Neural progenitor cell (in vitro differentiated cells): ENCODE data around the gene SLC6A11. TPM values are rescaled to one million over a fixed set of nuclear protein-coding genes. Genes with fewer than 3 reads are reported as not detected.
A peak's percentile ranks its signal among the peaks of the same experiment; 100 is the strongest.

Experiments used
- DNase-seq: peaks from one replicate; pipeline ENCODE4 v3.0.0-alpha.2; 2016; ENCODE audit warnings: low spot score
- H2AFZ ChIP-seq: fragments of 200-600 bp; sonication (generic); replicated peaks from 2 replicates; pipeline ENCODE4 v1.6.1; 2016; ENCODE audit warnings: antibody characterized with exemption
- H3F3A ChIP-seq: fragments of 200-600 bp; sonication (generic); 2 replicates; pipeline ENCODE4 v1.6.1; 2016; ENCODE audit warnings: antibody characterized with exemption, low read depth
- H3K27ac ChIP-seq: fragments of 200-600 bp; sonication (generic); 2 replicates; pipeline ENCODE4 v1.5.1; 2016; ENCODE audit warnings: mild to moderate bottlenecking
- H3K27me3 ChIP-seq: fragments of 200-600 bp; sonication (generic); 2 replicates; pipeline ENCODE4 v1.6.1; 2016; ENCODE audit warnings: mild to moderate bottlenecking, moderate library complexity
- H3K36me3 ChIP-seq: fragments of 200-600 bp; sonication (generic); 2 replicates; pipeline ENCODE4 v1.5.1; 2016
- H3K4me1 ChIP-seq: fragments of 200-600 bp; sonication (generic); 2 replicates; pipeline ENCODE4 v1.6.1; 2016; ENCODE audit warnings: mixed run types
- H3K4me2 ChIP-seq: fragments of 200-600 bp; sonication (generic); 2 replicates; pipeline ENCODE4 v1.6.1; 2016
- H3K4me3 ChIP-seq: fragments of 200-600 bp; sonication (generic); 2 replicates; pipeline ENCODE4 v1.5.1; 2016
- H3K79me2 ChIP-seq: fragments of 200-600 bp; sonication (generic); 2 replicates; pipeline ENCODE4 v1.6.1; 2016; ENCODE audit warnings: low read depth
- H3K9ac ChIP-seq: fragments of 200-600 bp; sonication (generic); 2 replicates; pipeline ENCODE4 v1.6.1; 2016
- H3K9me3 ChIP-seq: fragments of 200-600 bp; sonication (generic); 2 replicates; pipeline ENCODE4 v1.5.1; 2016; ENCODE audit warnings: low read depth
- H4K20me1 ChIP-seq: fragments of 200-600 bp; sonication (generic); 2 replicates; pipeline ENCODE4 v1.6.1; 2016; ENCODE audit warnings: low read depth
- H3K27ac Mint-ChIP-seq: 3 replicates; pipeline ENCODE4 v1.8.0; 2021; ENCODE audit warnings: mixed read lengths
- H3K27me3 Mint-ChIP-seq: 2 replicates; pipeline ENCODE4 v1.8.0; 2022; ENCODE audit warnings: low read depth, mild to moderate bottlenecking, inconsistent platforms, moderate library complexity, mixed read lengths; ENCODE audit not compliant: insufficient read depth
- H3K36me3 Mint-ChIP-seq: 3 replicates; pipeline ENCODE4 v1.8.0; 2021; ENCODE audit warnings: mixed read lengths
- H3K4me1 Mint-ChIP-seq: 3 replicates; pipeline ENCODE4 v1.8.0; 2021; ENCODE audit warnings: mixed read lengths
- H3K4me3 Mint-ChIP-seq: 3 replicates; pipeline ENCODE4 v1.8.0; 2021; ENCODE audit warnings: mild to moderate bottlenecking, moderate library complexity, mixed read lengths
- H3K9me3 Mint-ChIP-seq: 3 replicates; pipeline ENCODE4 v1.8.0; 2020; ENCODE audit warnings: mixed read lengths
- EZH2 ChIP-seq: fragments of 200-600 bp; sonication (generic); IDR thresholded peaks from 2 replicates; pipeline ENCODE4 v1.6.1; 2017; ENCODE audit warnings: antibody characterized with exemption, mild to moderate bottlenecking, moderate library complexity
- EZH2phosphoT487 ChIP-seq: fragments of 200-600 bp; sonication (generic); IDR thresholded peaks from 2 replicates; pipeline ENCODE4 v1.6.1; 2017; ENCODE audit warnings: antibody characterized with exemption
- total RNA-seq: library from RNA; depleted of rRNA; stranded (reverse); fragments of >200 nt; gene quantifications from 2 replicates; pipeline ENCODE4 v1.2.3, GENCODE V29; 2015; ENCODE audit warnings: low replicate concordance
- TF ChIP-seq, protein P1 (sequence below): fragments of 200-600 bp; sonication (generic); IDR thresholded peaks from 2 replicates; pipeline ENCODE4 v1.5.1; 2017; ENCODE audit warnings: antibody characterized with exemption, mild to moderate bottlenecking

The SLC6A11 gene
- total RNA-seq, 1 donor from 2014 or later = 0.86 TPM

DNA sequence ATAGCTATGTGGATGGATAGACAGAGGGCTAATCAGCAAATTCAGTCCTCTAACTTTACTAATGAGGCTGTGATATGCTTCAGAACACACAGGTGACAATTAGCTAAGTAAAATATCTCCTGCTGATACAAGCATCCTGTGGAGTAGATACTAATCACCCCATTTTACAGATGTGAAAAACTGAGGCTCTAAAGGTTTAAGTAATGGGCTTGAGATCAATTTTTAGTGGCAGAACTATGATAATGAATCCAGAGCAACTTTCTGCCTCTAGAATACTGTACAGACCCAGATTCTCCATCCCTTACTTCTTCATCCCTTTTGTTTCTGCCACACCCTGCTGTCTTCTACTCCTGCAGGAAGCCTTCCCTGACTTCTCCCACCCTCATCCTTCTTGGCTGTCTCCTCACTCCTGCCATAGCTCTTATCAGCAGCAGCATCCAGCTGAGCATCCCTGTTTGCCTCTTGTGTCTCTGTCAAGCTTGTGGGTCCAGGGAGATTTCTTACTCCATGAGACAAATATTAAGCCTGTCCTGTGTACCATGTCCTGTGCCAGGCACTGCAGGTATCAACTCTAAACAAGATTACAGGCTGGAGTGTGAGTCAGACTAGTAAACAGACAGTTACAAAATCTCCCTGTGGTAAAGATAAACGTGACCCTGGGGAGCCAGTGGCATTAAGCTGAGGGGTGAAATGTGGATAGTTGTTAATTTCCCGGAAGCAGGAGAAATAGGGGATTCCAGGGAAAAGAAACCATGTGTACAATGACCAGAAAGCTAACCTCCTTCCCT is 39.2 kb downstream of the SLC6A11 start:
- no peak overlapping the region for H2AFZ ChIP-seq
- no peaks in the 10 kb centered on the region for H3K9me3 Mint-ChIP-seq
- H3K9ac ChIP-seq = no peak overlapping the region
- TF ChIP-seq EZH2phosphoT487 = no peak
- TF ChIP-seq, protein P1, sequence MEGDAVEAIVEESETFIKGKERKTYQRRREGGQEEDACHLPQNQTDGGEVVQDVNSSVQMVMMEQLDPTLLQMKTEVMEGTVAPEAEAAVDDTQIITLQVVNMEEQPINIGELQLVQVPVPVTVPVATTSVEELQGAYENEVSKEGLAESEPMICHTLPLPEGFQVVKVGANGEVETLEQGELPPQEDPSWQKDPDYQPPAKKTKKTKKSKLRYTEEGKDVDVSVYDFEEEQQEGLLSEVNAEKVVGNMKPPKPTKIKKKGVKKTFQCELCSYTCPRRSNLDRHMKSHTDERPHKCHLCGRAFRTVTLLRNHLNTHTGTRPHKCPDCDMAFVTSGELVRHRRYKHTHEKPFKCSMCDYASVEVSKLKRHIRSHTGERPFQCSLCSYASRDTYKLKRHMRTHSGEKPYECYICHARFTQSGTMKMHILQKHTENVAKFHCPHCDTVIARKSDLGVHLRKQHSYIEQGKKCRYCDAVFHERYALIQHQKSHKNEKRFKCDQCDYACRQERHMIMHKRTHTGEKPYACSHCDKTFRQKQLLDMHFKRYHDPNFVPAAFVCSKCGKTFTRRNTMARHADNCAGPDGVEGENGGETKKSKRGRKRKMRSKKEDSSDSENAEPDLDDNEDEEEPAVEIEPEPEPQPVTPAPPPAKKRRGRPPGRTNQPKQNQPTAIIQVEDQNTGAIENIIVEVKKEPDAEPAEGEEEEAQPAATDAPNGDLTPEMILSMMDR = no peak
- TF ChIP-seq EZH2 = no peak
- H3K27ac Mint-ChIP-seq = peak overlapping the region; percentile 4
- no peak for DNase-seq
- H3K4me1 Mint-ChIP-seq = peaks cover 15% of the 10 kb centered on the region
- H3F3A ChIP-seq = no peaks in the 10 kb centered on the region
- no peak overlapping the region for H3K4me2 ChIP-seq
- no peak overlapping the region for H3K4me3 ChIP-seq
- H3K79me2 ChIP-seq = no peaks in the 10 kb centered on the region
- no peaks in the 10 kb centered on the region for H4K20me1 ChIP-seq
- no peaks in the 10 kb centered on the region for H3K36me3 ChIP-seq
- H3K4me1 ChIP-seq = peaks cover 15% of the 10 kb centered on the region
- H3K36me3 Mint-ChIP-seq = no peaks in the 10 kb centered on the region
- H3K27ac ChIP-seq = no peak overlapping the region
- no peaks in the 10 kb centered on the region for H3K9me3 ChIP-seq
- H3K27me3 Mint-ChIP-seq = peaks cover 11% of the 10 kb centered on the region
- H3K27me3 ChIP-seq = peaks cover 24% of the 10 kb centered on the region
- H3K4me3 Mint-ChIP-seq = no peak overlapping the region

DNA sequence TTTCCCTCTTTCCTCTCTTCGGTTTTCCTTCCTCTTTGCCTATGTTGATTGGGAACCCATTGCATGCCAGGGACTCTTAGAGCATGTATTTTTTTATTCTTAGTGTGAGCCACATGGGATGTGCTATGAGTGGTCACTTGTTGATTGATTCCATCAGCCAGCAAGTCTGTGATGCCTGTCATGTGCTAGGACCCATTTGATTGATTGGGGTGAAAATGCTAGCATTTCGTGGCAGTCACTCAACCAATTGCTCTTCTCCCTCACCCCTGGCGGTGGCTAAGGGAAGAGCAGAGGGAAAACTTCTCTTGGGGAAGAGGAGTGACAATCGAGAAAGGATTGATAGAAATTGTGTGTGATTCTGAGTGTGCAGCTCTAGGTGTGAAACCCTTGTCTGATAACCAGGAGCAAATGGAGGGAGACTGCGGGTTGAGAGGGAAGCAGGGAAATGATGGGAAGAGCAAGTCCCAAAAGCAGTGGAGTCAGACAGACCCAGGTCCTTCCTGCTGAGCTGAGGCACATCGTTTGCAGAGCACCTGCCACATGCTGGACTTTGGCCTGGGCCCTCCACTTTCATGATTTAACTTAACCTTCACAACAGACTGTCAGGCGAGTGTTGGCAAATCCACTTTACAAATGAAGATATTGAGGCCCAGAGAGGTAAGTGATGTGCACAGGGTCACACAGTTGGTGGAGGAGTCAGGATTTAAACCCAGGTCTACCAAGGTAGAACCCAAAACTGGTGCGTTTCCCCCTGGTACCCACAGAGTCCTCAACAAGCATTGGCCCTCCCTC is 40.0 kb downstream of the SLC6A11 start:
- Mint-ChIP-seq H3K9me3 (no peaks in the 10 kb centered on the region), H3K4me3 (no peak overlapping the region), H3K27ac (no peak overlapping the region), H3K36me3 (no peaks in the 10 kb centered on the region), H3K4me1 (peaks cover 10% of the 10 kb centered on the region), H3K27me3 (peaks cover 11% of the 10 kb centered on the region)
- Histone ChIP-seq H3K4me3 (no peak overlapping the region), H3K27me3 (peaks cover 32% of the 10 kb centered on the region), H3F3A (no peaks in the 10 kb centered on the region), H3K4me1 (peaks cover 10% of the 10 kb centered on the region), H4K20me1 (no peaks in the 10 kb centered on the region), H3K36me3 (no peaks in the 10 kb centered on the region), H2AFZ (no peak overlapping the region), H3K27ac (no peak overlapping the region), H3K9ac (no peak overlapping the region), H3K9me3 (no peaks in the 10 kb centered on the region), H3K4me2 (no peak overlapping the region), H3K79me2 (no peaks in the 10 kb centered on the region)
- TF ChIP-seq, protein P1 = peak; percentile 66
- TF ChIP-seq EZH2 = no peak
- TF ChIP-seq EZH2phosphoT487 = no peak
- peak; percentile 44 for DNase-seq

DNA sequence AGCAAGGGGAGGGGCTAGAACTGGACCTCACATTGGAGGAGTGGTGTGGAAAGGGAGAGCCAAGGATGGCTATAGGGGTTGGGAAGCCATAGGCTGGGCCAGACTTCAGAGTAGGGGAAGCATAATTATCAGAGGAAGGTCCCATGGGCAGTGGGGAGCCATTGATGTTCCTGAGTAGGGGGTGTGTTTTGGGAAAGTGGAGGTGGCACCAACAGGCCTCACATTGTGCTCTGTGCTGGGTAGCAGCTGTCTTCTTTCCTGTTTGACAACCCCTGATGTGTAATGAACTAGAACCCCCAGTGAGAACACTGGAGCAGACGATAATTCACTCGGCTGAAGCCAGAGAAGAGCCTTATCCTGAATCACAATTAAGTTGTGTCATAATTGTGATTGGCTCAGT is 41.2 kb downstream of the SLC6A11 start:
- TF ChIP-seq, protein P1 = no peak
- Histone ChIP-seq H3K9me3 (no peaks in the 10 kb centered on the region), H3K27ac (no peak overlapping the region), H4K20me1 (no peaks in the 10 kb centered on the region), H3K4me3 (no peak overlapping the region), H3F3A (no peaks in the 10 kb centered on the region), H3K9ac (no peak overlapping the region), H3K4me2 (no peak overlapping the region), H3K79me2 (no peaks in the 10 kb centered on the region), H2AFZ (no peak overlapping the region), H3K27me3 (peaks cover 43% of the 10 kb centered on the region), H3K4me1 (no peaks in the 10 kb centered on the region), H3K36me3 (no peaks in the 10 kb centered on the region)
- H3K27me3 Mint-ChIP-seq = peaks cover 11% of the 10 kb centered on the region
- no peak for DNase-seq
- no peaks in the 10 kb centered on the region for H3K36me3 Mint-ChIP-seq
- no peak overlapping the region for H3K4me3 Mint-ChIP-seq
- H3K4me1 Mint-ChIP-seq = no peaks in the 10 kb centered on the region
- H3K9me3 Mint-ChIP-seq = no peaks in the 10 kb centered on the region
- H3K27ac Mint-ChIP-seq = no peak overlapping the region
